HG03095 (cell line): ENCODE measurements around the gene RPL10.

Experiments used
- ATAC-seq: cut with Tn5 transposase; IDR thresholded peaks from one replicate; pipeline ENCODE4 v1.9.1; 2021; ENCODE audit warnings: moderate library complexity; ENCODE audit not compliant: unreplicated experiment

The RPL10 gene

DNA sequence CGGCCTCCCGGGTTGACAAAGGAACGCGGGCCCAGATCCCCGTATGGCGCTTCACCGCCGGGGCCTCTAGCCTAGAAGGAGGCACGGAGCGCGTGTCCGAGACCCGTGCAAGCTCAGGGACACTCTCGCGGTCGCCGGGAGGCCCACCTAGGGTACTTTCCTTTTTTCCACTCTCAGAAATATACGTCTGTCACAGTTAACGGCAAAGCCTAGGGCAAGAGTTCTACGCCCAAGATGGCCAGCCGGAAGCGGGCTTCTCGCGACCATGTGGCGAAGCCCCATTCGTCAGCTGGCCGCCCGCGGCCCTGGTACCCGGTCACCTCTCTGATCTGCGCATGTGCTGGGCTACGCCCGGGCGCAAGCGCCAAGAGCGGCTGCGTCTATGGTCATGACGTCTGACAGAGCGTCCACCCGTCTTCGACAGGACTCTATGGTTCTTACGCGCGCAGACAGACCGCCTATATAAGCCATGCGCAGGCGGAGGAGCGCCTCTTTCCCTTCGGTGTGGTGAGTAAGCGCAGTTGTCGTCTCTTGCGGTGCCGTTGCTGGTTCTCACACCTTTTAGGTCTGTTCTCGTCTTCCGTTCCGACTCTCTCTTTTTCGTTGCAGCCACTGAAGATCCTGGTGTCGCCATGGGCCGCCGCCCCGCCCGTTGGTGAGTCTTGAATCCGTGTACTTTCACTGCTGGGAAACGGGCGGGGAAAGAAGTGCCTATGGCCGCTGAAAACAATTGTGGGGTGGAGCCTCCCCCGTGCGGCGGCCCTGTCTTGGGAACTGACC is at the start of gene RPL10:
RPL10 (plus strand) TSS at position 490 of the 780 bp plus-strand sequence; CDS start at position 633, 143 bp downstream.
- ATAC-seq, result peak; percentile 72

DNA sequence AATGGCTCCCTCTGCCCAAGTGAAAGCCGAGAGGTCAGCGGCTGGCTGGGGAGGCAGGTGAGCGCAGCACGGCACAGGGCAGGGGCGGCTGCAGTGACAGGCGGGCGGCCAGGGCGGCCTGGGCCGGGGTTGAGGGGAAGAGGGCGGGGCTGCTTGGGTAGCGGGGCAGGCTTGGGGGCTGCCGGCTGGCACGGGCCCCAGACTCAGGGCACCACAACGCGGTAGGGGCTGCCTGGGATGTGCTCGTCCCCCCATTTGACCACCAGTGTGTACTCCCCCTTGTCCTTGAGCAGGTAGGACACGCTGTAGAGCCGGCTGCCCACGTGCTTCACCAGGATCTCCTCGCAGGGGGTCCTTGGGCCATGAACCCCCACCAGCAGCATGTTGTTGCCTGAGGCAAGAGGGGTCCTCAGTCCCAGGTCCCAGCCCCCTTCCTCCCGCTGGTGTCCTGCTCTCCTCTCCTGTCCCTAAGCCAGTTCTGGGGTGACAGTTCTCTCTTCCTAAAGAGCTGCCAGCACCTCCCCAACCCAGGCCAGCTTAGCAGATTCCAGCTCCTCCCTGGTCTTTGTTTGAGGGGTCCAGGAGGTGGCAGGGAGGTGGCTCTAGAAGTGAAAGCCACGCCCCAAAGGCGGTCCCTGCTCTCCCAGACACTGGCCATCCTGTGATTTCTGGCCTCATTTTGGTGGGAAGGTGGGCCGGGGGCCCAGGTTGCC is 49.4 kb upstream of the RPL10 start:
- no peak for ATAC-seq

DNA sequence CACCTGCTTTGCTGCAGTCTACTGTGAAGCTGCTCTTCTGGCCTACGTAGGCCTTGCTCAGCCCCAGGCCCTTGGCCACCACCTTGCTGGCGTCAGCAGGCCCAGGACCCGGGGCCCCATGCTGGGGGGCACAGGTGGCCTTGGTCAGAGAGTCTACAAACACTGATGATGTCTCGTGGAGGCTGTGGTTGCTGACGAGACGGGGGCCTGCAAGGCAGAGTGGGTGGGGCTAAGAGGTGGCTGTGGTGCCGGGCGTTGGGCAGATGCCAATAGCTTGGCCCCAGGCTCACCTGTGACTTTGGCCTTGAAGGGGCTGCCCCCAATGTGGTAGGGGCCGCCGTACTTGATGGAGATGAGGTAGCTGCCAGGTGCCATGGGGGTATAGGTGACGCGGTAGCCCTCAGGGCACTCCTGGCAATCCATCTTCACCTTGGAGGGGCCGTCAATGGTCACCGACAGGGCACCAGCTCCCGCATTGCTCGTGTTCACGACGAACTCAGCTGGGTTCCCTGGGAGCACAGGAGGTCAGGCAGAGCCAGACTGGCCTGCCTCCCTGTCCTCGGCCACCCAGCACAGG is 48.7 kb upstream of the RPL10 start:
- no peak for ATAC-seq

DNA sequence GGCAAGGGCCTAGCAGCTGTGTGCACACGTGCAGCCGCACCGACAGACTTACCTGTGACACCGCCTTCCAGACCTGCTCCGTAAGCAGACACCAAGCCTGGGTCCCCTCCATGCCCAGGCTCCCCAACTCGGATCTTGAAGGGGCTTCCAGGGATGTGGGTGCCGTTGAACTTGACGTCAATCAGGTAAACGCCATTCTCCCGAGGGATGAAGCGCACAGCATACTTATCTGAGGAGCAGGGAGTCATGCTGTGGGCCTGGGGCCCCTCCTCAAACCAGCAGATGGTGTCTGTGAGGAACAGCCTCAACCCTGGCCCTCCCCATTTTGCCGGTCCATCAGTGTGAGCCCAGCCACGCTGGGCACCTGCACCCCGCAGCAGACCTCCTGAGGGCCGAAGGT is 48.2 kb upstream of the RPL10 start:
- ATAC-seq, result no peak

DNA sequence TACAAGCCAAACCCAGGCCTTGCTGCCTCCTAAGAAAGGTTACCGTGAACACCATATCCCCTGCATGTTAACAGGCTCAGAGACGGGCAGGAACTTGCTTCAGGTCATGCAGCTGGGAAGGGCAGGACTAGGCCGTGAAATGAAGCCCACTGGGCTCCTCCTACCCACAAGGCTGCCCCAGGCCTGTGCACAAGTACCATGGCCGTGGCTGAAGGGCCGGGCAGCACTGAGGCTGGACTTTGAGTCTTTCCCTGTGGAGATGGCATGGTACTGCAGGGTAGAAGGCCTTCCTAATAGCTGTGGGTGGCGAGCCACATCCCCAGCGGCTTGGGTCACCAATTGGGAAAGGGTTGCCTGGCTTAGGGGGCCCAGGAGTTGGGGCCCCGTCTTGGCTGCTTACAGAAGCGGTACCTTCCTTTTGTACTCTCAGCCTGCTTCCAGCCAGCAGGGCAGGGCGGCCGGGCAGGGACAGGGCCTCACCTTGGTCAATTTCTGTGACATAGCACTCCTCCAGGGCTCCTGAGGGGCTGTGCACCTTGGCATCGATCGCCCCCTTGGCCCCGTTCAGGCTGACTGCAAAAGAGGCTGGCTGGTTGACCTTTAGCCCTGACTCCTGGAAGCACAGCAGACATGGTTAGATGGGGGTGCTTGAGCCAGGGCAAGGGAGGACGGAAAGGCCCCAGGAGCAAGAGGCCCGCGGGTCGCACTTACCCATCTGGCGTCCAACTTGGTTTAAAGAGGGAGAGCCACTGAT is 47.6 kb upstream of the RPL10 start:
- ATAC-seq, result no peak

DNA sequence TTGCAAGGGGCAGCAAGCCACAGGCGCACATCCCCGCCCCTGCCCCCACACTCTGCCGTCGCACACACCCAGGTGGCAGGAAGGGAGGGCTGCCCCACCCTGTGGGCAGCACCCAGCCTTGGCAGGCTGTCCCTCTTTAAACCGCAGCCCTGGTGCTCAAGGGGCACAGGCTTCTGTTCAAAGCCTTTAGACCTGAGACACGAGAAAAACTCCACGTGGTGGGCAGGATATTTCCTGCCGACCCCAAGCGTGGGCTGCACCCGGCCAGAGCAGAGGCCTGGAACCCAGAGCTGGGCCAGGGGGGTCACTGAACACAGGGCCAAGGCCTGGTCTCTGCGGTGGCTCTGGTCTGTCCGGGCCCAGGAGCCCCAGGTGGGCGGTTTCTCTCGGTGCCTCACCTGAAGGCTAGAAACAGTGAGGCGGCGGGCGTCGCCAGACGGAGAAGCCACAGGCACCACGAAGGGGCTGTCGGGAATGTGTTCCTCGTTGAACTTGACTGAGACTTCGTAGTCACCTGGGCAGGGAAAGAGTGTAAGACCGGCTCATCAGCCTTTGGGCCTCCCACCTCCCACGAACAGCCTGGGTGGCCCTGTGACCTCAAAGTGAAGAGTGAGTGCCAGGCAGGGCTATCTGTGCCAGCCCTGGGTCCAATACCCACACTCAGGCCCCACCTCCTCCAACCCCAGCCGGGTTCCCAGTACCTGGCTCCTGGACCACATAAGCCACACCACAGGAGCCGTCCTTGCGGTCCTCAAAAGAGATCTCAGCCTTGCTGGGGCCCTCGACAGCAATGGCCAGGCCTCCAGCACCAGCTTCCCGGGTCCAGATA is 46.8 kb upstream of the RPL10 start:
- ATAC-seq, result no peak

DNA sequence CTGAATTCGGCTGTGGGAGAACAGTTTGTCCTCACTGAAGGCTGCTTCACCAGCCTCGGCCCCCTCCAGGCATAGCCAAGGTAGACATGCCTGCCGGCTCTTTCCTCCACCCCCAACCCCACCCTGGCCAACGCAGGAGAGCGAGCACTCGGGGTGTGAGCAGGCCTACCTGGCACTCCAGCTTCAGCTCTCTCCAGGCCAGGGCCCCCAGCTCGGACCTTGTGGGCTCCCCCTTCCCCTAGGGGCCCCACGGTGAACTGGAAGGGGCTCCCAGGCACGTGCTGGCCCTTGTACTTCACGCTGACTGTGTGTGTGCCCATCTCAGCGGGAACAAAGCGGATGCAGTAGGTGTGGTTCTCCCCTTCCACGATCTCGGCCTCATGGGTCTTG is 46.2 kb upstream of the RPL10 start:
- no peak for ATAC-seq

DNA sequence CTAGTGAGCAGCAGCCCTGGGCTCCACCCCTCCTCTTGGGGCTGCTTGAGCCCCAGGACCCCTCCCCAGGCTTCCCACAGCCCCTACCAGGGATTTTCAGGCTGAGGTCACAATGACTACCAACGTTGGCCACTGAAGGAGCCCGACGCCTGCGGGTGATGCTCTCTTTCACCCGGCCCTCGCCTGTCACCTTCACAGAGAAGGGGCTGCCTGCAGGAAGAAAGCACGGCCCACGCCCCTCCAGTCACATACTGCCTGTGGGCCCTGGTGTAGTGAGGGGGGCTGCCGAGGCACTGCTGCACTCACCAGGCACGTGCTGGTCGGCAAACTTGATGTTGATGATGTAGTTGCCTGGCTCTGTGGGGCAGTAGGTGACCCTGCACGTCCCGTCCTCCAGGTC is 45.7 kb upstream of the RPL10 start:
- no peak for ATAC-seq

DNA sequence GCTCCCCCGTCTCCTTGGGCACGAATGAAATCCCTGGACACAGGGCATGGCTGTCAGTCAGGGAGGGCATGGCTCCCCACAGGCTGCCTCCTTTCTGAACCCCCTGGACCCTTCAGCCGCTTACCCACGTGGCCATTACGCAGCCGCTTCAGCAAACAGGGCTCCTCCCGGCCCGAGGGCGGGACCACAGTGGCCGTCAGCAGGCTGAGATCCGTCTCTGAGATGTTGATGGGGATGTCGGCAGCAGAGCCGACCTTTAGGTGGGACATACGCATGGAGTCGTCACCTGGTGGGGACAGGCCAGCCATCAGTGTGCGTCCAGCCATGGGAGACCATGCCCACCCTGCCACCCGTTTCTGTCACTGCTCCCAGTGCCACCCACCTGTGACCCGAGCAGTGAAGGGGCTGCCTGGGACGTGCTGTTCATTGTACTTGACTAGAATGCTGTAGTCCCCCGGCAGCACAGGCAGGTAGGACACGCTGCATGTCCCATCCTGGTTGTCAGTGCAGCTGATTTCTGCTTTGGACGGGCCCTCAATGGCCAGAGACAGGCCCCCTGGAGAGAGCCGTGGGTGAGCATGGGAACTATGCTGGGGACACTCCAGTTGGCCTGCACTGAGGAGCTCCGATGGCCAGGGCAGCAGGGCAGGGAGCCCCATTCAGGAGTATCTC is 44.9 kb upstream of the RPL10 start:
- ATAC-seq, result no peak

DNA sequence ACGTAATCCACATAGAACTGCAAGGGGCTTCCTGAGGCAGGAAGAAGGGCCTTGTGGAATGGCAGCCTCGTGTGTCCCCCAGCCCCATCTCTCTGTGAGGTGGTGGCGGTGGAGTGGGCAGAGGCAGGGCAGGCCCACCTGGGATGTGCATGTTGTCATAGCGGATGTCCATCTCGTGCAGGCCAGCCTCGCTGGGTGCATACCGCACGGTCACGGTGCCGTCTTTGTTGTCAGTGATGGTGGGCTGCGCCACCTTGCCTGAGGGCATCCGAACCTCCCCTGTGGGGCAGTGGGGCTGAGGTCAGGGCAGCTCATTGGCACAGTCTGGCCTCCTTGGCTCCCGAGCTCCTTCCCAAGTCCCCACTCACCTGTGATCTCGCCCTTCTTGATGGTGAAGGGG is 44.2 kb upstream of the RPL10 start:
- no peak for ATAC-seq

DNA sequence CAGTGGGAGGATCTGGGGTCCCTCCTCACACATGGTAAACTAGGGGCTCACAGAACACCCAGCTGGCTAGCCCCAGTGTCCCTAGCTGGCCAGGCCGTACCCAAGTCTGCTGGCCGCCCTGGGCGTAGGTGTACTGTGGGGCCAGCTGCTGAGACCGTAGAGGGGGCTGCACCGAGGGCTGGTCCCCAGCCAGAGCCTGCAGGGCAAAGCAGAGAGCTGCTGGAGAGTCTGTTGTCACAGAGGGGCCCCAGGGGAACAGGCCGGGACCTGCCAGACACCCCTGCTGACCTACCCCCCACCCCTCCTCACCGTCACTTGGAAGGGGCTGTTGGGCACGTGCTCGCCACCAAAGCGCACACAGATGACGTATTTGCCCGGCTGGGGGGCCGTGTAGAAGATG is 43.7 kb upstream of the RPL10 start:
- no peak for ATAC-seq

DNA sequence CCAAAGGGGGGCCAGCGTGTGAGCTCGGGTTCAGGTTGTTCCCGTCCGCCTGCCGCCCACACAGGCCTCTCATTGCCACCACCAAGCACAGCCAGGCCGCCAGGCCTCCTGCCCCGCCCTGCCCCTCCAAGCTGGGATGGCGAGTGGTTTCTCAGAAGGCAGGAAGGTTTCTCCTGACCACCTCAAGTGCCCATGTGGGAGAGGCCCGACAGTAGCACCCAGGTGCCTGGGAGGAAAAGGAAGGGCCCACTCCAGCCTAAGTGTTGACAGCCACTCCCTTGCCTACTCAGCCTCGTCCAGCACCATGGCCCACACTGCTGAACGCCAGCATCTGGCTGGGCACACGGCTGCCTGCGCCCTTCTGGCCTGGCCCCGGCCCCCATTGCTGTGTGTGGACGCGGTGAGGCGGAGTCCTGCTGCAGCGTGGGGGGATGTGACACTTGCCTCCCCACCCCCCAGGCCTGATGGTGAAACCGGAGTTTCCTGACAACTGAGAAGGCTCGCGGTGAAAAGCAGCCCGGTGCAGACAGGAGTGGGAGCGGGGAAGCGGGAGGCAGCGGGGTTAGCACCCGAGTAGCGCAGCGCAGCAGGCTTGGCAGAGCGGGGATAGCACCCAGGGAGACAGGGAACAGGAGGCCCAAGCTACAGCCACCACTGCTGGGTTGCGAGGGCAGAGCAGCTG is 42.9 kb upstream of the RPL10 start:
- no peak for ATAC-seq

DNA sequence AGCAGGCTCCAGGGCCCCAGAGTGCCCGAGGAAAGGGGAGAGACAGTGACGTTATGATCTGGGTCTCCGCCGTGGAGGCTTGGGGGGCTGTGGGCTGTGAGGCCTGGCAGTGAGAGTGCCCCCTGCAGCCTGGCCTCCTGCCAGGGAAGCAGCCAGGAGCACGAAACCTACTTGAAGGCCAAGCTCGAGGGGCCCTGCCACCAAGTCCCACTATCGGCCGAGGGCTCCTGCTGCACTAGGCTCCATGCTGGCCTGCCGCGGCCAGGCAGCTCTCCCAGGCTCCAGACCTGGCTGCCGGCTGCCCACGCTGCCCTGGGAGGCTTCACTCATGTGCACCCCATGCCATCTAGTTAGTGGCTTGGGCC is 42.4 kb upstream of the RPL10 start:
- no peak for ATAC-seq

DNA sequence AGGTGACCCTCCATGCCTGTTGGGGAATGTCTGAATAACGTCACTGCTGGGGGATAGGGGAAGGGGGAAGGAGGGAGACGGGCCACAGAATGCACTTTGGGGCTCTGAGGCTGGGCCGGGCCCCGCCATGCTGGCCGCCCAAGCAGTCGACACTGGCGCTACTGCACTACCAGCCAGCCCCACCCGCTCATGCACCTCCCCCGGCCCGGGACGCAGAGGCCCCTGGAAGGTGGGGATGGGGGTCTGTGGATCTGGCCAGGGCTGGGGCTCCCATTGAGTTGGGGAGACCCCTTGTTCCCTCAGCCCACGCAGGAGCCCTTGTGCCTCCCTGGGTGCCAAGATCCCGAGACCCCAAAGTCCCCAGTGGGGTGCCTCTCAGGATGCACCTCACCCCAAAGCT is 41.6 kb upstream of the RPL10 start:
- ATAC-seq, result no peak

DNA sequence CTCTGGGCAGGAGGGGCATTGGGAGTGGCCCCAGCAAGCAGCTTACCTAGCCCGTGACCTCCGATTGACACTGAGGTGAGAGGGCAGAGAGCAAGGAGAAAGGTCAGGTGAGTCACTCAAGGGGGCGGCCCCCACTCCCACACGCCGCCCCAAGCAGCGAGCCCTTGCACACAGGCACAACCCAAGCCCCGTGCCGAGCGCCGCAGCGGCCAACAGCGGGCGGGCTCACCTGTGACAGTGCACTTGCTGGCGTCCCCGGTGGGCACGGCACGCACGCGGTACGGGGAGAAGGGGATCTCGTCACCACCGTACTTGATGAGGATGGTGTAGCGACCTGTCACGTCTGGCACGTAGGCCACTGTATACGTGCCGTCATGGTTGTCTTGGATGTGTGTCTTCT is 41.0 kb upstream of the RPL10 start:
- no peak for ATAC-seq

DNA sequence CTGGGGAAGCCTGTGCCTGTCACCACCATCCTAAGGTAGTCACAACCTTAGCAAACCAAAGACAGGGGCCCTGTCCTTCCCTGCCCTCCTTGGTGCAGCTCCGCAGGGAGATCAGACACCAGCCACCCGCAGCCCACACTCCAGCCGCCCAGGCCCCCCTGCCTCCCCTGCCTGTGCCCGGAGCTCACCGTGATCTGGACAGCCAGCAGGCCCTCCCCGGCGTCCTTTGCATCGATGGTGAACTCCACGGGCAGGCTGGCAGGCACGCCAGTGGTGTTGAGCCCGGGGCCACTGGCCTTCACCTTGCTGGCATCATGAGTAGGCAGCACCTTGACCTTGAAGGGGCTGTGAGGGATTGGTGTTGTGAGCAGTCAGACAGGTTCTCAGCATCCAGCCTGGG is 40.2 kb upstream of the RPL10 start:
- no peak for ATAC-seq

DNA sequence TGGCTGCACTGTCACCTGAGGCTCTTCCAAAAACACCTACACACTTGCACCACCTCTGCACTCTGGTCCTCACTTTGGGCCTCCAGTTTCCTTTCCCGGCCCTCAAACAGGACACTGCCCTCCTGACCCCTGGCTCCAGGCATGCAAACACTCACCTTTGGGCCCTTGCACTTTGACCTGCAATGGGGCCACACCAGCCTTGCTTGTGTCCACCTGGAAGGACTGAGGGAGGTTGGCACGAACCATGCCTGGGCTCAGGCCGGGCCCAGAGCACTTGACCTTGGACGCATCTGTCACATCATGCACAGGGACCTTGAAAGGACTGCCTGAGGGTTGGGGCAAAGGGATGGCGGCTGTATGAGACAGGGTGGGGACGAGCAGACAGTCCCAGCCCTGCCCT is 39.3 kb upstream of the RPL10 start:
- no peak for ATAC-seq

DNA sequence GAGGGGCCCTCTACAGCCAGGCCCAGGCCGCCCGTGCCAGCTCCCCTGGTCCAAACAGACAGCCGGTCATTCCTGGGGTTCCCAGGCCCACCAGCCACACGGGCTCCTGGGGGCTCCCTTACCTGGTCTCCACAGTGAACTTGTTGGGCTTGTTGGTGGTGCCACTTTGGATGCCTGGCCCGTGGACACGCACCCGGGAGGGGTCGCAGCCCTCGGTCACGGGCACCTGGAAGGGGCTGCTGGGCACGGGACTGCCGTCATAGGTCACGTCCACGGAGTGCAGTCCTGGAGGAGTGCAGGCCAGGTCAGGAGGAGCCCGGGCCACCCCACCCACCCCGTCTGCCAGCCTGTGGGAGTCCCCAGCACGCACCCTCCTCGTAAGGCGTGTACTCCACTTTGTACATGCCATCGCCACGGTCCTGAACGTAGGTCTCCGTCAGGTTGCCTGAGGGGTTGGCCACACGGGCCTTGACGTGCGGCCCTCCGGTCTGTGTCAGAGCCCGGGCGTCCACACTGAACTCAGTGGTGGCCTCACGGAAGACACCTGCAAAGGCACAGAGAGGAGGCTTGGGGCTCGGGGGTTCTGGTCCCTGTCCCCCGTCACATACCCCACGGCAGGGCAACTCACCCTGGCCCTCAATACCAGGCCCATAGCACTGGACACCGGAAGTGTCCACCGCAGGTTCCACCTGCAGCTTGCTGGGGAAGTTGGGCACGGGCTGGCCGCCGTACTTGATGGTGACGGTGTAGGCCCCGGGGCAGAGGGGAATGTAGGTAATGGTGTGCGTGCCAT is 38.6 kb upstream of the RPL10 start:
- no peak for ATAC-seq
